Prostate gland (tissue), 2 donors: ENCODE data around the gene BATF2. TPM values are rescaled to one million over a fixed set of nuclear protein-coding genes. Genes with fewer than 3 reads are reported as not detected.
"Not testable (repeated sequence)": the region's sequence is repeated elsewhere in the genome, so short reads cannot be mapped to it uniquely, and the experiment has no call there.

Experiments
- DNase-seq: peaks from one replicate; pipeline ENCODE4 v3.0.0-alpha.2; 2019; ENCODE audit warnings: low spot score
- H3K27ac ChIP-seq, 2 donors: fragments of 200-600 bp; sonication (generic); 2 replicates each; pipeline ENCODE4 v1.5.1; 2017 to 2019
- H3K27me3 ChIP-seq: fragments of 200-600 bp; sonication (generic); replicated peaks from 2 replicates; pipeline ENCODE4 v1.5.1; 2019; ENCODE audit not compliant: insufficient read depth
- H3K36me3 ChIP-seq, 2 donors: fragments of 200-600 bp; sonication (generic); 1 replicate in 1 of 2; 2 replicates in 1 of 2; pipeline versions ENCODE4 v1.5.1 to v1.8.1; 2017 to 2019
- H3K4me1 ChIP-seq: fragments of 200-600 bp; sonication (generic); replicated peaks from 2 replicates; pipeline ENCODE4 v1.5.1; 2019
- H3K4me3 ChIP-seq, 2 donors: fragments of 200-600 bp; sonication (generic); 2 replicates each; pipeline ENCODE4 v1.5.1; 2017 to 2019
- H3K9me3 ChIP-seq: fragments of 200-600 bp; sonication (generic); 2 replicates; pipeline ENCODE4 v1.5.1; 2017
- POLR2A ChIP-seq: fragments of 450-650 bp; IDR thresholded peaks from one replicate; pipeline ENCODE4 v1.6.1; 2016; ENCODE audit warnings: antibody characterized with exemption, mild to moderate bottlenecking
- POLR2AphosphoS5 ChIP-seq: sonication (generic); formaldehyde crosslinking; IDR thresholded peaks from one replicate; pipeline ENCODE4 v1.6.1; 2017; ENCODE audit warnings: antibody characterized with exemption
- WGBS: methylation state at CpG from one replicate; pipeline ENCODE4 v1.1.5; 2018; 5-methylcytosine and 5-hydroxymethylcytosine counted together
- intact Hi-C: fragments of 100-400 bp; cut with DNase I; formaldehyde crosslinking; loops from one replicate; pipeline ENCODE4 v1.14.2; 2022
- total RNA-seq, 2 donors: library from RNA; depleted of rRNA; stranded (reverse); fragments of >200 nt; gene quantifications; one replicate each; pipeline ENCODE4 v1.1.0, GENCODE V29; 2016
- TF ChIP-seq, protein P1 (sequence below), 4 experiments: fragments of 200-600 bp in 2 of 4; fragments of 450-650 bp in 2 of 4; sonication (generic) in 2 of 4; IDR thresholded peaks; 1 replicate in 3 of 4; 2 replicates in 1 of 4; pipeline ENCODE4 v1.5.1; 2016 to 2019; ENCODE audit warnings: antibody characterized with exemption in 4 of 4, mild to moderate bottlenecking in 2 of 4, moderate library complexity in 2 of 4

The BATF2 gene
- total RNA-seq, 2 donors from 2014 or later: 1.5 TPM

DNA sequence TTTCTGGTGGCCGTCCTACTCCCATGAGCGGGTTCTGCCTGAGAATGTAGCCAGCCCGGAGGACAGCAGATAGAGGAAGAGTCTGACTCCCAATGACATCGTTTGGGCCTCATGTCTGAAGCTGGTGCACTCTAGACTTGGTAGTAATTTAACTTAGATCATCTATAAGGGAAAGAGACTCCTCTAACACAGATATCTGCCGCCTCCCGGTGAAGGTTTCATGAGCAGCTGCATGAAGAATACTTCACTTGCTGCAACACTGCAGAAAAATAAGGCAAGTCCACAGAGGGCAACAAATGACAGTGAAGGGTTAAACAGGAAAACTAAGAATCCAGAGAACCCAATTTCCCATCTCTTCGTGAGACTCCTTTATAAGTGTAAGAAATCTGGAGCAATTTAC is 11.2 kb upstream of the BATF2 start:
- 68% methylated on average over 7 of the region's 7 CpGs for WGBS
- no peak overlapping the region for H3K27ac ChIP-seq
- no peaks in the 10 kb centered on the region for H3K27me3 ChIP-seq
- H3K9me3 ChIP-seq: no peaks in the 10 kb centered on the region
- no peak for DNase-seq
- intact Hi-C loops: no loop called here
- H3K4me1 ChIP-seq: no peaks in the 10 kb centered on the region
- no peak overlapping the region for H3K4me3 ChIP-seq
- TF ChIP-seq POLR2A: no peak
- TF ChIP-seq, protein P1, sequence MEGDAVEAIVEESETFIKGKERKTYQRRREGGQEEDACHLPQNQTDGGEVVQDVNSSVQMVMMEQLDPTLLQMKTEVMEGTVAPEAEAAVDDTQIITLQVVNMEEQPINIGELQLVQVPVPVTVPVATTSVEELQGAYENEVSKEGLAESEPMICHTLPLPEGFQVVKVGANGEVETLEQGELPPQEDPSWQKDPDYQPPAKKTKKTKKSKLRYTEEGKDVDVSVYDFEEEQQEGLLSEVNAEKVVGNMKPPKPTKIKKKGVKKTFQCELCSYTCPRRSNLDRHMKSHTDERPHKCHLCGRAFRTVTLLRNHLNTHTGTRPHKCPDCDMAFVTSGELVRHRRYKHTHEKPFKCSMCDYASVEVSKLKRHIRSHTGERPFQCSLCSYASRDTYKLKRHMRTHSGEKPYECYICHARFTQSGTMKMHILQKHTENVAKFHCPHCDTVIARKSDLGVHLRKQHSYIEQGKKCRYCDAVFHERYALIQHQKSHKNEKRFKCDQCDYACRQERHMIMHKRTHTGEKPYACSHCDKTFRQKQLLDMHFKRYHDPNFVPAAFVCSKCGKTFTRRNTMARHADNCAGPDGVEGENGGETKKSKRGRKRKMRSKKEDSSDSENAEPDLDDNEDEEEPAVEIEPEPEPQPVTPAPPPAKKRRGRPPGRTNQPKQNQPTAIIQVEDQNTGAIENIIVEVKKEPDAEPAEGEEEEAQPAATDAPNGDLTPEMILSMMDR (IDR thresholded peaks at IDR 0.05): no peak
- no peak for TF ChIP-seq POLR2AphosphoS5
- no peaks in the 10 kb centered on the region for H3K36me3 ChIP-seq

DNA sequence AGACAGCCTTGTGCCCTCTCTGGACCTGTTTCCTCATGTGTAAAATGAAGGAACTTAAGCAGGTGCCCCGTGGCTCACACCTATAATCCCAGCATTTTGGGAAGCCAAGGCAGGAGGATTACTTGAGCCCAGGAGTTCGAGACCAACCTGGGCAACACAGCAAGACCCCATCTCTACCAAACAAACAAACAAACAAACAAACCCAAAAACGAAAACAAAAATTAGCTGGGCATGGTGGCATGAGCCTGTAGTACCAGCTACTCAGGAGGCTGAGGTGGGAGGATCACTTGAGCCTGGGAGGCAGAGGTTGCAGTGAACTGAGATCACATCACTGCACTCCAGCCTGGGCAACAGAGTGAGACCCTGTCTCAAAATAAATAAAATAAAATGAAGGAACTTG is 7.2 kb upstream of the BATF2 start:
- H3K27ac ChIP-seq, H3K9me3 ChIP-seq, H3K4me3 ChIP-seq, H3K36me3 ChIP-seq, DNase-seq, intact Hi-C loops, H3K4me1 ChIP-seq, H3K27me3 ChIP-seq: not testable (repeated sequence)
- WGBS: 73% methylated on average over 3 of the region's 3 CpGs

DNA sequence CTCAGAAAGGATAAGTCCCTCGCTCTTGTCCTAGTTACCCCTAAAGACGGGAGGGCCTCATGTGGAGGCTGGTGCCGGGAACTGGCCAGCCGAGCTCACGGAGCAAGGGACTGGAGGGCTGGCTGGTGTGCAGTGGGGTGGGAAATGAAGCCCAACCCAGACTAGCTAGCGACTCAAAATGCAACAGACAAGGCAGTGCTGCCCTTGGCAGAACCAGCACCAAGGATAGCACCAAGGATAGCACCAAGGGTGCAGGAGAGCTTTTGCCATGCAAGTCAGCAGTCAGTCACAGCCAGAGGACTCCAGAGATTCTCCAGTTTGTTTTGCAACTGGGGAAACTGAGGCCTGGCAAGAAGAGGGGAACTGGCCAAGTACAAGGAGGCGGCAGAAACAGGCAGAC is 6.5 kb upstream of the BATF2 start:
- Histone ChIP-seq H3K9me3 (no peaks in the 10 kb centered on the region), H3K4me1 (no peaks in the 10 kb centered on the region), H3K4me3 (no peak overlapping the region), H3K36me3 (no peaks in the 10 kb centered on the region), H3K27me3 (no peaks in the 10 kb centered on the region), H3K27ac (no peak overlapping the region)
- TF ChIP-seq POLR2A: no peak
- TF ChIP-seq, protein P1 (IDR thresholded peaks at IDR 0.05): no peak
- no peak for TF ChIP-seq POLR2AphosphoS5
- DNase-seq: no peak
- WGBS: 52% methylated on average over 7 of the region's 7 CpGs
- intact Hi-C loops: no loop called here

DNA sequence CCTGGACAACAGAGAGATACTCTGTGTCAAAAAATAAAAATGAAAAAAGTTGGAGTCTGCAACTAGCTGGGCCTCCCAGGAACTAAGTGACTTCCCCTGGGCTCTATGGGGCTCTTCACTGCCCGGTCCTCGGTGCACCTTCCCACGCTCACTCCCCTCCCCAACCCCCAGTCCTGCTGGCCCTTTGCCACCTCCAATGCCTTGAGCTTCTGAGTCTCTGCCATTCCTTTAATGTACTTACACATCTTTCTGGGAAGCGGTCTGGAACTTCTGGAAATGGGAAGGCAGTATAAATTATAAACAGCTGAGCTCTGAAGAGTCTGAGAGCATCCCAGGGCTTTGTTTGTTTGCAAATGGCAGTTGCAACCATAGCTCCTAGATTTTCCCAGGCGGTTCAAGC is 5.9 kb upstream of the BATF2 start:
- TF ChIP-seq, protein P1 (IDR thresholded peaks at IDR 0.05): no peak
- TF ChIP-seq POLR2A: no peak
- TF ChIP-seq POLR2AphosphoS5: no peak
- no peaks in the 10 kb centered on the region for H3K27me3 ChIP-seq
- H3K9me3 ChIP-seq: no peaks in the 10 kb centered on the region
- no peaks in the 10 kb centered on the region for H3K36me3 ChIP-seq
- no peak overlapping the region for H3K4me3 ChIP-seq
- no peaks in the 10 kb centered on the region for H3K4me1 ChIP-seq
- 72% methylated on average over 5 of the region's 5 CpGs for WGBS
- intact Hi-C loops: no loop called here
- no peak for DNase-seq
- H3K27ac ChIP-seq: no peak overlapping the region

DNA sequence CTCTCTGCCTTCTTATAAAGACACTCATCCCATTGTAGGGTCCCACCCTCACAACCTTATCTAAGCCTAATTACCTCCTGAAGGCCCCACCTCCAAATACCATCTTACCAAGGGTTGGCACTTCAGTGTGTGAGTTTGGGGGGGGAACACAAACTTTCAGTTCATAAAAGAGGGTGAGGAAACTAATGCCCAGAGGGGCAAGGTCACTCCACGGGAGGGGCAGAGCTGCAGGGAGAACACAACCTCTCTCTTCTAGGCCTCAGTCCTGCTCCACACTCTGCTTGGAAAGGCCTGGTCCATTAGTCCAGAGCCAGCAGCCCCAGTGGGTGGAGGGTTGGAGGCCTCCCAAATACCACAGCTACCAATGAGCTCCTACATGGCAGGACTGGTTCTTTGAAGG is 2.7 kb upstream of the BATF2 start:
- TF ChIP-seq, protein P1 (IDR thresholded peaks at IDR 0.05): no peak
- TF ChIP-seq POLR2A: no peak
- TF ChIP-seq POLR2AphosphoS5: no peak
- intact Hi-C loops: loop anchor here (5.0 kb wide), 1 partner anchor 152 kb away; no protein-coding TSS in a partner anchor
- 95% methylated on average over 1 of the region's 1 CpG for WGBS

More for the DNA sequence above, 2.7 kb upstream of the BATF2 start:
- Histone ChIP-seq H3K27ac (no peak overlapping the region), H3K4me3 (no peak overlapping the region), H3K9me3 (no peaks in the 10 kb centered on the region), H3K27me3 (no peaks in the 10 kb centered on the region), H3K36me3 (no peaks in the 10 kb centered on the region), H3K4me1 (no peaks in the 10 kb centered on the region)
- DNase-seq: no peak
